GM12801 (cell line): ENCODE data around the gene BRF1.

Source experiments
- TF ChIP-seq, protein P1 (sequence below): IDR thresholded peaks from one replicate; pipeline ENCODE4 v1.5.1; 2011; ENCODE audit warnings: control low read depth; ENCODE audit not compliant: insufficient read length; ENCODE audit errors: extremely low read depth

Gene BRF1

DNA sequence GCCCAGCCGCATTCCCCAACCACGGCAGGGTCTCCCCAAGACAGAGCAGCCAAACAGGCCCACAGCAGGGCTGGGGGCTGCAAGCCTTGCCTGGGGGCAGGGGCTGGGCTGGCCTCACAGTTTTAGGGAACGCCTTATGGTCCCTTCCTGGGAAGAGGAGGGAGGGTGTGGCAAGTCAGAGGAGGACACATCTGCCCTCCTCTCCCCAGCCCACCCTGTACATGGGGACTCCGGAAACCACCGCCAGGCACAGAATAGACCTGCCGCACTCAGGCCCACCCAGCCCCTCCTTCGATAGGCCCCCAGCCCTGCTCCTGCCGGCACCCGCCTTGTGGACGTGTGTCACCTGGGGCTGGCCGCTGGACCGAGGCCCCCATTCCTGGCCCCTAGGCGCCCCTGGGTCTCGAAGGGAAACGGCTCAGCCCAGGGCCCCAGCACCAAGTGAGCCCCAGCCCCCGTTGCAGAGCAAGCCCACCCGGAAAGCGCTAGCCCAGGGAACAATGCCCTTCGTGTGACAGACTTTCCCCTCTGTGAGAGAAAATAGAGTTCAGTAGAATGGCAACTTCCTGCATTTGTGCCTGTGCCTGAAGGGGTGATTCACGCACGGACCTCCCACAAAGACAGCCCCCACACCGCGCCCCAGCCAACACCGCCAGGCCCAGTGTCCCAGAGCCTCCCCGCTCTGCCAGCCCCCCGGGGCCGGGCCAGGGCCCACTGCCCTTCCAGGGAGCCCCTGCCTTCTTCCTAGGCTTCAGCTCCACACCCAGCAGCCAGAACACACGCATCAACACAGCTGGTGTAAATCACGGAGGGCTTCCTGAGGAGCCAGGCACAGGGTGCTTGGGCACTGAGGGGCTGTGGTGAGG lies 107.7 kb downstream of the BRF1 start:
- TF ChIP-seq, protein P1, sequence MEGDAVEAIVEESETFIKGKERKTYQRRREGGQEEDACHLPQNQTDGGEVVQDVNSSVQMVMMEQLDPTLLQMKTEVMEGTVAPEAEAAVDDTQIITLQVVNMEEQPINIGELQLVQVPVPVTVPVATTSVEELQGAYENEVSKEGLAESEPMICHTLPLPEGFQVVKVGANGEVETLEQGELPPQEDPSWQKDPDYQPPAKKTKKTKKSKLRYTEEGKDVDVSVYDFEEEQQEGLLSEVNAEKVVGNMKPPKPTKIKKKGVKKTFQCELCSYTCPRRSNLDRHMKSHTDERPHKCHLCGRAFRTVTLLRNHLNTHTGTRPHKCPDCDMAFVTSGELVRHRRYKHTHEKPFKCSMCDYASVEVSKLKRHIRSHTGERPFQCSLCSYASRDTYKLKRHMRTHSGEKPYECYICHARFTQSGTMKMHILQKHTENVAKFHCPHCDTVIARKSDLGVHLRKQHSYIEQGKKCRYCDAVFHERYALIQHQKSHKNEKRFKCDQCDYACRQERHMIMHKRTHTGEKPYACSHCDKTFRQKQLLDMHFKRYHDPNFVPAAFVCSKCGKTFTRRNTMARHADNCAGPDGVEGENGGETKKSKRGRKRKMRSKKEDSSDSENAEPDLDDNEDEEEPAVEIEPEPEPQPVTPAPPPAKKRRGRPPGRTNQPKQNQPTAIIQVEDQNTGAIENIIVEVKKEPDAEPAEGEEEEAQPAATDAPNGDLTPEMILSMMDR, result no peak

DNA sequence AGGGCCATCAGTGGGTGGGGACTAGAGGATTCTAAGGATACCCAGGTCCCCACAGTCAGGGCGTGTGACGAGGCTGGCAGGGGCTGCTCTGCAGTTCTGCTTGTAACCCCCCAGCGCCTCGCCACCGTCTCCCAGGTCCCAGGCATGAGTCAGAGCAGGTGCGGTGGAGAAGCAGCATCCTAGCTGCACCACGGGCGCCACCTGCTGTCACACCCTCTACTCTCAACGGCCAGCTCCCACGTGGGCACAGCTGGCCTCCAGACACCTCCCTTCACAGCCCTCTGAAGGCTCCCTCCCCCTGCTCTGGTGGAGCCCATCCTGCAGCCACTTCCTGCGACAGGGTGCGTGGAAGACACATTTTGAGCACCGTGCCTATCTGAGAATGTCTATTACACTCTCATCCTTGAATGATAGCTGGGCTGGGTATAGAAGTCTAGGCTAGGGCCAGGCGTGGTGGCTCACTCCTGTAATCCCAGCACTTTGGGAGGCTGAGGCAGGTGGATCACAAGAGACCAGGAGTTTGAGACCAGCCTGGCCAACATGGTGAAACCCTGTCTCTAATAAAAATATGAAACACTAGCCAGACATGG lies 112.8 kb downstream of the BRF1 start:
- TF ChIP-seq, protein P1, result no peak

DNA sequence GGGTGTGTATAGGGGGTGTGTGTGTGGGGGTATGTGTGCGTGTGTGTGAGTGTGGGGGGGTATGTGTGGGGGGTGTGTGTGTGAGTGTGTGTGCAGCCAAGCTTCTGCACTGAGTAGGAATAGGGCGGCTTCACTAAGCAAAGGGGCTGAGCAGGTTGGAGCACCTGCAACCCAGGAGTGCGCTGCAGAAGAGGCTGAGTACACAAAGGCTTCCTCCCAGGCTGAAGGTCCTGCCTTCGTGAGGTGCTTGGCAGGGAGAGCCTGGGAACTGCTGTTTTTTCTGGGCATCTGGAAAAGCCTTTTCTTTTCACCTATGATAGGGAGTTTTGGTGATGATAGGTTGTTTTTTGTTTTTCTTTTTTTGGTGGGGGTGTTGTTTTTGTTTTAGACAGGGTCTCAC lies 113.7 kb downstream of the BRF1 start:
- TF ChIP-seq, protein P1, result no peak

DNA sequence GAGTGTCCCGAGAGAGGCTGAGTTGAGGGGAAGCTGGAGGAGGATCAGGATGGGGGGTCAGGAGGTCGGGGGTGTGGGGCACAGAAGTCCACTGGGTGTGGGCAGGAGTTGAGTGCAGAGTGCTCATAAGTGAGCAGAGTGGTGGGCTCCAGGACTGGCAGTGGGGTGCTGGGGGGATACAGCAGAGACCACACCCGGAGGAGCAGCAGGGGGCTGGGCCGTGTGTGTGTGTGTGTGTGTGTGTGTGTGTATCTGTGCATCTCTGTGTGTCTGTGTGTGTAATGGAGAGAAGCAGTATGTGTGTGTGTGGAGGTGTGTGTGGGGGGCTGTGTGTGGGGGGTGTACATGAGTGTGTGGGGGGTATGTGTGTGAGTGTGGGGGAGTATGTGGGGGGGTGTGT lies 114.8 kb downstream of the BRF1 start:
- TF ChIP-seq, protein P1, result no peak

DNA sequence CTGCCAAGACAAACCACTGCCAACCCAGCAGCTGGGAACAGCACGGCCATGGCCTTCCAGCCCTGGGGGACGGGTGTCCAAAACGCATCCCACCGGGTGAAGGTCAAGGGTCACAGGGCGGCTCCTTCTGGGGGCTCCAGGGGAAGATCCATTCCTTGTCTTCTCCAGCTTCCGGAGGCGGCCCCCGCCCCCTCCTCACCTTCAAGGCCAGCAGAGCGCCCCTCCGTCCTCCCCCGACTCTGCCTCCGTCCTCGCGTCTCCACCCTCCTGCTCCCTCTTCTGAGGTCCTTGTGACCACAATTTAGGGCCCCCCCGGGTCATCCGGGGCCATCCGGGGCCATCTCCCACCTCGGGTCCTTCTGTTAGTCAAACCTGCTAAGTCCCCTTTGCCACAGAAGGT lies 115.8 kb downstream of the BRF1 start:
- TF ChIP-seq, protein P1, result no peak

DNA sequence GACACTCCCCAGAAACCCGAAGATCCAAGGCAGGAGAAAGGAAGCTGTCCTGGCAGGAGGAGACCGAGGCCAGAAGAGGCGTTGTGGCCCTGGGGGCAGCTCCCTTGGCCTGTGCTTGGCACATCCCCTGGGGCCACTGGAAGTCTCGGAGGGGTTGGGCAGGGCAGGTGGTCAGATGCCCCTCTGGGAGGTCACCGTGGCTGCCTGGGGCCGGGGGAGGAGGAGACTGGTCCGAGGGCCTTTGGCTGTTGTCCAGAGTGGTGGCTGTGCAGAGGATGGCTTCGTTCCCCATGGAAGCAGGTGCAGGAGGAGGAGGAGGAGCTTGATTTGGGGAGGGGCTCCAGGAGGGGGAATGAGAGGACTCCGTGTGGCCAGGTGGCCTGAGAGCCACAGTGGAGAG lies 116.3 kb downstream of the BRF1 start:
- TF ChIP-seq, protein P1, result no peak

DNA sequence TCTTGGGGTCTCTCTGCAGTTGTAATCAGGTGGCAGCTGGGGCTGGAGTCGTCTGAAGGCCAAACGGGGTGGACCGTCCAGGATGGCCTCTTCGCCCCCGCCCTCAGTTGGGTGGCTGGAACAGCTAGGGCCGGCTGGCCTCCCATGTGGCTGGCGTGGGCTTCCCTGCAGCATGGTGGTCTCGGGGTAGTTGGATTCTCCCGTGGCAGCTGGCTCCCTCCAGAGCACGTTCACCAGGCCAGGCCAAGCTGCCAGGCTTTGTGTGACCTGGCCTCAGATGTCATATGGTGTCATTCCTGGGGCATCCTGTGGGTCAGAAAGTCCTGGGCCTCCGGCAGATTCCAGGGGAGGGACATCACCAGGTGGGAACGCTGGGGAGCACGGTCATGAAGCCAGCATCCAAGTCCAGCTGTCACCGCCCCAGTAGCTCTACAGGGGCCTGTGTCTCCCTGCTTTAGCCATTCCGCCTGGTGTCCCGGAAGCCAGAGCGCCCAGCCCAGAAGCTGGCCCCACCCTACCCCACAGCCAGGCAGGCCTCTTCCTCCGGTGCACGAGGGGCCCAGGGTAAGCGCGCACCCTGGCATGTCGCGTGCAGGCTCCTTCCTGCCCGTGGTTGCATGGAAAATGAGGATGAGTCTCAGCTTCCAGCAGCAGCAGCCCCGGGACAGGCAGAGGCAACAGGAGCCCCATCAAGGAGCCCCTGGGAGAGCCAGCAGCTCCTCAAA lies 118.3 kb downstream of the BRF1 start:
- TF ChIP-seq, protein P1, result no peak
